Measurements from ENCODE around the gene RPP38.
A peak's percentile ranks its signal among the peaks of the same experiment; 100 is the strongest.

The RPP38 gene

GRCh38 chr10:15088428-15089261 lies 8.5 kb upstream of the RPP38 start, which contains the start of gene ACBD7:
Gene ACBD7, minus strand, starts transcription at chr10:15088776. Its CDS starts 48 bp downstream, at chr10:15088728.
- Mint-ChIP-seq H3K36me3 (ENCODE audit: low read depth) (no peaks in the 10 kb centered on the region), H3K9me3 (no peaks in the 10 kb centered on the region), H3K4me1 (ENCODE audit: low read depth) (peaks cover 5% of the 10 kb centered on the region), H3K4me3 (peak within 1 kb of the TSS; percentile 65), H3K27ac (no peak within 1 kb of the TSS), H3K27me3 (ENCODE audit: low read depth) (peaks cover 17% of the 10 kb centered on the region)

DNA sequence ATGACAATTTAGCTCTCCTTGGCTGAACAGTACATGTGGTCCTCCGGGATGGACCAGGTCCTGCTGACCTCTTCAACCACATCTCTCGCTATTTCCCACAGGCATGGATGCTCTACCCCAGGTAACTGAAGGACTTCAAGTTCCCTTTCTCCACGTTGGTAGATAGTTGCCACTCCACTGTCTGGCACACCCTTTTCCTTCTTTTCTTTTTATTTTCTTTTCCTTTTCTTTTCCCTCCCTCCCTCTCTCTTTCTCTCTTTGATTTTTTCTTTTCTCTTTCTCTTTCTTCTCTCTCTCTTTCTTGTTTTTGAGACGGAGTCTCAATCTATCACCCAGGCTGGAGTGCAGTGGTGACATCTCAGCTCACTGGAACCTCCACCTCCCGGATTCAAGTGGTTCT lies 5.7 kb upstream of the RPP38 start:
- Mint-ChIP-seq H3K9me3 (no peaks in the 10 kb centered on the region), H3K36me3 (ENCODE audit: low read depth) (no peaks in the 10 kb centered on the region), H3K27me3 (ENCODE audit: low read depth) (peaks cover 16% of the 10 kb centered on the region), H3K27ac (no peak overlapping the region), H3K4me3 (no peak overlapping the region), H3K4me1 (ENCODE audit: low read depth) (peaks cover 2% of the 10 kb centered on the region)

GRCh38 chr10:15092855-15093408 lies 4.2 kb upstream of the RPP38 start:
- no peak overlapping the region for H3K27ac Mint-ChIP-seq
- peaks cover 9% of the 10 kb centered on the region for H3K4me1 Mint-ChIP-seq (ENCODE audit: low read depth)
- no peak overlapping the region for H3K4me3 Mint-ChIP-seq
- H3K36me3 Mint-ChIP-seq (ENCODE audit: low read depth), result no peaks in the 10 kb centered on the region
- H3K9me3 Mint-ChIP-seq, result no peaks in the 10 kb centered on the region
- peaks cover 15% of the 10 kb centered on the region for H3K27me3 Mint-ChIP-seq (ENCODE audit: low read depth)

- Mint-ChIP-seq H3K9me3 (no peaks in the 10 kb centered on the region), H3K36me3 (ENCODE audit: low read depth) (peaks cover 12% of the 10 kb centered on the region), H3K4me1 (ENCODE audit: low read depth) (peaks cover 21% of the 10 kb centered on the region), H3K4me3 (peak overlapping the region; percentile 99), H3K27ac (peak overlapping the region; percentile 66), H3K27me3 (ENCODE audit: low read depth) (peaks cover 3% of the 10 kb centered on the region)
These were observed 519 bp upstream of the RPP38 start for GRCh38 chr10:15096661-15097010.

DNA sequence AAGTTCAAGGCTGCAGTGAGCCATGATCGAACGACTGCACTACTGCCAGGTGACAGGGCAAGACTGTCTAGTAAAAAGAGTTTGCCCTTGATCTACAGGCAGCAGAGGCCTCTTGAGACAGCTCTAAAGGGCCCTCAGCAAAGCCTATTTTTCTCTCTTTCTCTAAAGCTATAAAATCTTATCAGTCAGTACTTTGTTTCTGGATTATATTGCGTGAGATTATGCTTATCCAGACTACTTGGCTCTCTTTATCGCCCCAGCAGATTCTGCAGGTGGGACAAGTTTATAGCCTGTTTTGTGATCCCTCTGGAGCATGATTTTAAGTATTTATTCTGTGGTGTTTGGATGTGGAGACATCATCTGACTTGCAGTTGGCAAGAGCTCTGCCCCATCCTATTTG lies 2.7 kb downstream of the RPP38 start:
- H3K36me3 Mint-ChIP-seq (ENCODE audit: low read depth), result peaks cover 21% of the 10 kb centered on the region
- H3K9me3 Mint-ChIP-seq, result no peaks in the 10 kb centered on the region
- peak overlapping the region; percentile 11 for H3K27ac Mint-ChIP-seq
- H3K27me3 Mint-ChIP-seq (ENCODE audit: low read depth), result peaks cover 2% of the 10 kb centered on the region
- H3K4me1 Mint-ChIP-seq (ENCODE audit: low read depth), result peaks cover 21% of the 10 kb centered on the region
- peak overlapping the region; percentile 10 for H3K4me3 Mint-ChIP-seq

DNA sequence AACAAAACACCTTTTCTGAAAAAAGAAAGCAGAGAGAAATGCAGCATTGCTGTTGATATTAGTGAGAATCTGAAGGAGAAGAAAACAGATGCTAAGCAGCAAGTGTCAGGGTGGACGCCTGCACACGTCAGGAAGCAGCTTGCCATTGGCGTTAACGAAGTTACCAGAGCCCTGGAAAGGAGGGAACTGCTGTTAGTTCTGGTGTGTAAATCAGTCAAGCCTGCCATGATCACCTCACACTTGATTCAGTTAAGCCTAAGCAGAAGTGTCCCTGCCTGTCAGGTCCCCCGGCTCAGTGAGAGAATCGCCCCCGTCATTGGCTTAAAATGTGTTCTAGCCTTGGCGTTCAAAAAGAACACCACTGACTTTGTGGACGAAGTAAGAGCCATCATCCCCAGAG lies 6.4 kb downstream of the RPP38 start:
- Mint-ChIP-seq H3K27me3 (ENCODE audit: low read depth) (no peaks in the 10 kb centered on the region), H3K36me3 (ENCODE audit: low read depth) (peaks cover 28% of the 10 kb centered on the region), H3K9me3 (no peaks in the 10 kb centered on the region), H3K4me3 (no peak overlapping the region), H3K4me1 (ENCODE audit: low read depth) (peaks cover 16% of the 10 kb centered on the region), H3K27ac (no peak overlapping the region)

DNA sequence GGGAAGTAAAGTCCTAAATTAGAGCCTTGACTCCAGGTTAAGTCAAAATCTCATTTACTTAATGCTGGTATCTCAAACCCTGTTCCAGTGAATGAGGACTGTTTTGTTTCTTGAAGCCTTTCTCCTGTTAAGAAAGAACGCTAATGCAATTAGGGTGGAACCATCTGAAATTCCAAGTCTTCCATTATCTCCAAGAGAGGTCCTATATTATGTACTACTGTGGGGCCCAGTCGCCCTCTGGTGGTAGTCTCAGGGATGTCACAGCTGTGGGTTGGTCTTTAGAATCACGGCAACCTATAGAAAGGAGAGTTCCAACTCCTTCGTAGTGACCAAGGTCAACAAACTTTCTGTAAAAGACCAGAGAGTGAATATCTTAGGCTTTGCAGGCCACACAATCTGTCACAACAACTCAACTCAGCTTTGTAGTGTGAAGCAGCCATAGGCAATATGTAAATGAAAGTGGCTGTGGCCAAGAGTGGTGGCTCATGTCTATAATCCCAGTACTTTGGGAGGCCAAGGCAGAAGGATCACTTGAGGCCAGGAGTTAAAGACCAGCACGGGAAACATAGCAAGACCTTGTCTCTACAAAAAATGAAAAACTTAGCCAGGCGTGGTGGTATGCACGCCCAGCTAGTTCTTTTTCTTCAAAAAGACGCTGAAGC lies 9.3 kb downstream of the RPP38 start:
- H3K36me3 Mint-ChIP-seq (ENCODE audit: low read depth), result peaks cover 20% of the 10 kb centered on the region
- H3K27ac Mint-ChIP-seq, result no peak overlapping the region

GRCh38 chr10:15112657-15113056 lies 15.5 kb downstream of the RPP38 start:
- peaks cover 3% of the 10 kb centered on the region for H3K4me1 Mint-ChIP-seq (ENCODE audit: low read depth)
- no peaks in the 10 kb centered on the region for H3K9me3 Mint-ChIP-seq
- H3K27ac Mint-ChIP-seq, result no peak overlapping the region
- no peaks in the 10 kb centered on the region for H3K27me3 Mint-ChIP-seq (ENCODE audit: low read depth)
- H3K4me3 Mint-ChIP-seq, result no peak overlapping the region
- H3K36me3 Mint-ChIP-seq (ENCODE audit: low read depth), result peaks cover 16% of the 10 kb centered on the region

More for the DNA sequence above, 9.3 kb downstream of the RPP38 start:
- Mint-ChIP-seq H3K4me1 (ENCODE audit: low read depth) (peaks cover 2% of the 10 kb centered on the region), H3K27me3 (ENCODE audit: low read depth) (no peaks in the 10 kb centered on the region), H3K4me3 (no peak overlapping the region), H3K9me3 (no peaks in the 10 kb centered on the region)

GRCh38 chr10:15113766-15114165 lies 16.6 kb downstream of the RPP38 start:
- no peak overlapping the region for H3K4me3 Mint-ChIP-seq
- no peaks in the 10 kb centered on the region for H3K27me3 Mint-ChIP-seq (ENCODE audit: low read depth)
- peaks cover 20% of the 10 kb centered on the region for H3K36me3 Mint-ChIP-seq (ENCODE audit: low read depth)
- H3K9me3 Mint-ChIP-seq, result no peaks in the 10 kb centered on the region
- no peak overlapping the region for H3K27ac Mint-ChIP-seq
- H3K4me1 Mint-ChIP-seq (ENCODE audit: low read depth), result peaks cover 3% of the 10 kb centered on the region

GRCh38 chr10:15116225-15116624 lies 19.1 kb downstream of the RPP38 start:
- Mint-ChIP-seq H3K27me3 (ENCODE audit: low read depth) (no peaks in the 10 kb centered on the region), H3K9me3 (no peaks in the 10 kb centered on the region), H3K27ac (no peak overlapping the region), H3K36me3 (ENCODE audit: low read depth) (peaks cover 26% of the 10 kb centered on the region), H3K4me1 (ENCODE audit: low read depth) (peaks cover 3% of the 10 kb centered on the region), H3K4me3 (no peak overlapping the region)

DNA sequence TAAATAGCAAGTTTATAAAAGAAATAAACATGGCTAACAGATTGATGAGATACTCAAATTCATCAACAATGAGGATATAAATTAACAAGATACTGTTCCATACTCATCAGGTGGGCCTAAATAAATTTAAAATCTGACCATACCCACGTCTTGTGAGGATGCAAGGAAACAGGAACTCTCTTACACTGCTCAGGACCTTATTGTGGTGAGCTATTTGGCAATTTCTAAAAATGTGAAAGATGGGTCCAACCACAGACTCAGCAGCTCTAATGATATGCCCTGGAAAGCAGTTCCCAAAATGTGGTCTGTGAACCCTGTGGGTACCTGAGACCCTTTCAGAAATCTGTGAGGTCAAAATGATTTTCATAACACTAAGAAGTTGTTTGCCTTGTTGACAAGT lies 21.5 kb downstream of the RPP38 start:
- H3K36me3 Mint-ChIP-seq (ENCODE audit: low read depth), result peaks cover 21% of the 10 kb centered on the region
- H3K4me1 Mint-ChIP-seq (ENCODE audit: low read depth), result peaks cover 6% of the 10 kb centered on the region
- H3K27me3 Mint-ChIP-seq (ENCODE audit: low read depth), result no peaks in the 10 kb centered on the region
- no peak overlapping the region for H3K27ac Mint-ChIP-seq
- no peak overlapping the region for H3K4me3 Mint-ChIP-seq
- no peaks in the 10 kb centered on the region for H3K9me3 Mint-ChIP-seq

- Mint-ChIP-seq H3K4me1 (ENCODE audit: low read depth) (peaks cover 11% of the 10 kb centered on the region), H3K27me3 (ENCODE audit: low read depth) (no peaks in the 10 kb centered on the region), H3K36me3 (ENCODE audit: low read depth) (peaks cover 28% of the 10 kb centered on the region)
These were observed 23.4 kb downstream of the RPP38 start for GRCh38 chr10:15120523-15120922.

DNA sequence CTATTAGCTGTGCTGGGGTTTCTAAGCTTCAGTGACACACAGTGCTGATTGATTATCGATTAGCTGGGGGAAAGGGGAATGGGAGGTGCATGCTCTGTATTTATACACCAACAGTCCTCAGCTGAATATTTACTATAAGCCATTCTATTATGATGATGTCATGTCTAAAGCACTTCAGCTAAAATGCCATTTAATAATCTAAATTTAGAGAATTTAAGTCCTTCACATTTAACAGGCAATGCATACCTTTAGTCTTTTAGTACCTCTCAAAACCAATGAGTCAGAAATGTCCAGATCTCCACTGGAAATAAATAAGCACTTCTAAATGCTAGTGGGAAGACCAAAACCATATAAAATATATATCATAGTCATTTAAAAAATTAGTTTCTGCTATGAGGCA lies 24.6 kb downstream of the RPP38 start:
- H3K27ac Mint-ChIP-seq, result no peak overlapping the region
- H3K27me3 Mint-ChIP-seq (ENCODE audit: low read depth), result no peaks in the 10 kb centered on the region
- peaks cover 36% of the 10 kb centered on the region for H3K36me3 Mint-ChIP-seq (ENCODE audit: low read depth)
- H3K4me1 Mint-ChIP-seq (ENCODE audit: low read depth), result peaks cover 11% of the 10 kb centered on the region
- H3K9me3 Mint-ChIP-seq, result no peaks in the 10 kb centered on the region
- no peak overlapping the region for H3K4me3 Mint-ChIP-seq

More at GRCh38 chr10:15120523-15120922, 23.4 kb downstream of the RPP38 start:
- no peak overlapping the region for H3K27ac Mint-ChIP-seq
- no peak overlapping the region for H3K4me3 Mint-ChIP-seq
- no peaks in the 10 kb centered on the region for H3K9me3 Mint-ChIP-seq

- no peaks in the 10 kb centered on the region for H3K9me3 Mint-ChIP-seq
- H3K4me3 Mint-ChIP-seq, result no peak overlapping the region
- no peaks in the 10 kb centered on the region for H3K27me3 Mint-ChIP-seq (ENCODE audit: low read depth)
- H3K36me3 Mint-ChIP-seq (ENCODE audit: low read depth), result peaks cover 37% of the 10 kb centered on the region
- H3K4me1 Mint-ChIP-seq (ENCODE audit: low read depth), result peaks cover 11% of the 10 kb centered on the region
- H3K27ac Mint-ChIP-seq, result peak overlapping the region; percentile 62
These were observed 25.4 kb downstream of the RPP38 start for GRCh38 chr10:15122477-15123030.

Data from T-helper 1 cell treated with Interleukin-12 subunit alpha and Interleukin-12 subunit beta and Interleukin-4 antibody, amounts not matched to agents 30 μg/mL and 1 μg/mL, for 36 hours (primary cell).